Small intestine (tissue), 7 donors: ENCODE results near the gene FBXO17. TPM values are rescaled to one million over a fixed set of nuclear protein-coding genes. Genes with fewer than 3 reads are reported as not detected.
"Not testable (repeated sequence)": the region's sequence is repeated elsewhere in the genome, so short reads cannot be mapped to it uniquely, and the experiment has no call there.

Experiments
- DNase-seq, 2 donors: peaks; one replicate each; pipeline versions ENCODE4 v3.0.0 to v3.0.0-alpha.2; 2013
- FAIRE-seq: peaks from 2 replicates; lab custom pipeline; 2012; peaks lifted over from hg19 to GRCh38; lab: Jason Lieb, UNC
- H3K27ac ChIP-seq, 3 donors: one replicate each; pipeline ENCODE4 v1.5.1; 2013; ENCODE audit warnings: low read length in 2 of 3, mild to moderate bottlenecking in 2 of 3, control low read depth in 1 of 3, inconsistent platforms in 1 of 3, low read depth in 1 of 3, moderate library complexity in 1 of 3
- H3K27me3 ChIP-seq, 3 donors: one replicate each; pipeline ENCODE4 v1.6.1; 2013; ENCODE audit warnings: low read length in 3 of 3, inconsistent platforms in 1 of 3; ENCODE audit not compliant: control insufficient read depth in 3 of 3, insufficient read depth in 3 of 3
- H3K36me3 ChIP-seq, 3 donors: one replicate each; pipeline ENCODE4 v1.6.1; 2013; ENCODE audit warnings: low read length in 3 of 3, inconsistent platforms in 1 of 3, low read depth in 1 of 3, mild to moderate bottlenecking in 1 of 3, moderate library complexity in 1 of 3; ENCODE audit not compliant: control insufficient read depth in 3 of 3, insufficient read depth in 2 of 3
- H3K4me1 ChIP-seq, 3 donors: one replicate each; pipeline ENCODE4 v1.6.1; 2013; ENCODE audit warnings: low read length in 2 of 3, inconsistent platforms in 1 of 3, low read depth in 1 of 3, mild to moderate bottlenecking in 1 of 3, moderate library complexity in 1 of 3; ENCODE audit not compliant: control insufficient read depth in 3 of 3, insufficient read depth in 2 of 3
- H3K4me3 ChIP-seq, 3 donors: one replicate each; pipeline ENCODE4 v1.5.1; 2013; ENCODE audit warnings: low read length in 3 of 3, control low read depth in 1 of 3, inconsistent platforms in 1 of 3, low read depth in 1 of 3, mild to moderate bottlenecking in 1 of 3, moderate library complexity in 1 of 3
- H3K9me3 ChIP-seq, 2 donors: one replicate each; pipeline ENCODE4 v1.6.1; 2013; ENCODE audit warnings: low read depth in 1 of 2, low read length in 1 of 2; ENCODE audit not compliant: control insufficient read depth in 2 of 2, insufficient read depth in 1 of 2
- WGBS, 3 donors: extraction: QIAGEN DNeasy Blood & Tissue Kit; methylation state at CpG; one replicate each; pipeline ENCODE4 v1.1.7; 2013; 5-methylcytosine and 5-hydroxymethylcytosine counted together
- polyA plus RNA-seq, 4 donors: library from polyadenylated mRNA; stranded (reverse) in 3 of 4; unstranded in 1 of 4; fragments of 200-250 nt in 3 of 4; fragments of 120-200 nt in 1 of 4; gene quantifications; one replicate each; pipeline versions ENCODE4 v1.2.1 to v1.2.3, GENCODE V29; 2013
- donor health status: healthy with polysubstance abuse.
- donor health status: control.
- donor health status: control.
- donor health status: Bipolar disorder and iron deficiency.
- donor health status: healthy.

FBXO17 gene
- polyA plus RNA-seq, 4 donors: 2.4 to 88.2 (median 6.2) TPM

DNA sequence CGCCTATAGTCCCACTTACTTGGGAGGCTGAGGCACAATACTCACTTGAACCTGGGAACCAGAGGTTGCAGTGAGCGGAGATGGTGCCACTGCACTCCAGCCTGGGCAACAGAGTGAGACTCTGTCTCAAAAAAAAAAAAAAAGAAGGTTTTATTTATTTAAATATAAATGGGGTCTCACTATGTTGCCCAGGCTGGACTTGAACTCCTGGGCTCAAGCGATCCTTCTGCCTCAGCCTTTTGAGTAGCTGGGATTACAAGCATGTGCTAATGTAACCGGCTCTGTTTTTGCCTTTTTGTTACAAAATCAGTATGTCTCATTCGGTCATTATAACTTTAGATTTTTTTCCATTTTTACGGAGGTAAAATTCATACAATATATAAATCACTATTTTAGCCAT, 32.6 kb upstream of the FBXO17 start:
- FAIRE-seq: no peak
- Histone ChIP-seq H3K27me3 (no peaks in the 10 kb centered on the region), H3K4me1 (no peaks in the 10 kb centered on the region), H3K4me3 (no peak overlapping the region), H3K9me3 (no peaks in the 10 kb centered on the region), H3K36me3 (no peaks in the 10 kb centered on the region), H3K27ac (no peak overlapping the region)
- WGBS, 3 donors: 92 to 96% (median 95%) methylated on average over 6 of the region's 6 CpGs
- DNase-seq: no peak

DNA sequence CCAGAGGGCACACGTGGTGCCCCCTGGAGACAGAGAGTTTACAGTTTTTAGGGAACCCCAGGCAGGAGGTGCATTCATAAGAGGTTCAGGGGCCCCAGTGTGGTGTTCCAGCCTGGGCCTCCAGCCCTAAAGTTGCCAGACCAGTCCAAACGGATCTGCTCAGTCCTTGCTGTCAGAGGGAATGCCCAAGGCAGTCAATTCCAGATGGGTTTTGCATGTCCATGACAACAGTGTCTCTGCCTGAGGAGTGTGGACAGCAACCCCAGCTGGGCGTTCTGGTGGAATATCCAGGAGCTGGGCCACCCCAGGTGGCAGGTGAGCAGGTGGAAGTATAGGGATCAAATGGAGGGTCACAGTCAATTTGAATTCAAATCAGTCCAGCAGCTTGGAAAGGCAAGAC, 31.6 kb upstream of the FBXO17 start:
- 21 to 43% (median 37%) methylated on average over 3 of the region's 3 CpGs for WGBS, 3 donors
- H3K36me3 ChIP-seq: no peaks in the 10 kb centered on the region
- no peak overlapping the region for H3K27ac ChIP-seq
- no peak for DNase-seq
- no peak for FAIRE-seq
- H3K4me3 ChIP-seq: no peak overlapping the region
- no peaks in the 10 kb centered on the region for H3K9me3 ChIP-seq
- H3K4me1 ChIP-seq: no peaks in the 10 kb centered on the region
- H3K27me3 ChIP-seq: no peaks in the 10 kb centered on the region

DNA sequence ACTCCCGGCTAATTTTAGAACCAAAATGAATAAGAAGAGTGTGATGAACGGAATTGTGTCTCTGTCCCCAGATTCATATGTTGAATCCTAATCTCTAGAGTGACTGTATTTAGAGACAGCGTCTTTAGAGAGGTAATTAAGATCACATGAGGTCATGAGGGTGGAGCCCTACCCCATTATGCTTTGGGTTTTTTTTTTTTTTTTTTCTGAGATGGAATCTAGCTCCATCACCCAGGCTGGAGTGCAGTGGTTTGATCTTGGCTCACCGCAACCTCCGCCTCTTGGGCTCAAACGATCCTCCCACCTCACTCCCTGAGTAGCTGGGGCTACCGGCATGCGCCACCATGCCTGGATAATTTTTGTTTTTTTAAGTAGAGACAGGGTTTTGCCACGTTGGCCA, 28.9 kb upstream of the FBXO17 start:
- WGBS, 3 donors: 77 to 80% (median 78%) methylated on average over 9 of the region's 9 CpGs
- DNase-seq (no peak), FAIRE-seq (no peak)
- no peak overlapping the region for H3K27ac ChIP-seq
- H3K4me3 ChIP-seq: no peak overlapping the region
- H3K9me3 ChIP-seq: peaks cover 0 to under 1% of the 10 kb centered on the region in 2 donors
- H3K27me3 ChIP-seq: no peaks in the 10 kb centered on the region
- H3K4me1 ChIP-seq: no peaks in the 10 kb centered on the region
- no peaks in the 10 kb centered on the region for H3K36me3 ChIP-seq

DNA sequence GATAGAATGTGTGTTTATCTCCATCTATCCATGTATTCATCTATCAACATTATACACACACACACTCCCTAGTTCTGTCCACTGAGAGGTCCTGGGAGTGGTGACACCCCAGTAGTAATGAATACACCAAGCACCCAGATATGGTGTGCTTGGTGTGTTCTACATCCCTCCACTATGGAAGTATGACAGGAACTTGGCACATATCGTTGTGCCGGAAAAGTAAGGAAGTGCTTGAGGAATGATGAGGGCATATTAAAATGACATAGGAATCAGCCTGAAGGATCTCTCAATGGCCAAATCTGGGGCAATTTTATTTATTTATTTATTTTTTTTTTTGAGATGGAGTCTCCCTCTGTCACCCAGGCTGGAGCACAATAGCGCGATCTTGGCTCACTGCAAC, 28.3 kb upstream of the FBXO17 start:
- WGBS, 3 donors: 75 to 96% (median 91%) methylated on average over 4 of the region's 4 CpGs
- DNase-seq: no peak
- no peaks in the 10 kb centered on the region for H3K36me3 ChIP-seq
- no peak overlapping the region for H3K4me3 ChIP-seq
- H3K27ac ChIP-seq: no peak overlapping the region
- no peaks in the 10 kb centered on the region for H3K27me3 ChIP-seq
- H3K9me3 ChIP-seq: peaks cover 0 to 6% of the 10 kb centered on the region in 2 donors
- H3K4me1 ChIP-seq: no peaks in the 10 kb centered on the region
- FAIRE-seq: no peak

DNA sequence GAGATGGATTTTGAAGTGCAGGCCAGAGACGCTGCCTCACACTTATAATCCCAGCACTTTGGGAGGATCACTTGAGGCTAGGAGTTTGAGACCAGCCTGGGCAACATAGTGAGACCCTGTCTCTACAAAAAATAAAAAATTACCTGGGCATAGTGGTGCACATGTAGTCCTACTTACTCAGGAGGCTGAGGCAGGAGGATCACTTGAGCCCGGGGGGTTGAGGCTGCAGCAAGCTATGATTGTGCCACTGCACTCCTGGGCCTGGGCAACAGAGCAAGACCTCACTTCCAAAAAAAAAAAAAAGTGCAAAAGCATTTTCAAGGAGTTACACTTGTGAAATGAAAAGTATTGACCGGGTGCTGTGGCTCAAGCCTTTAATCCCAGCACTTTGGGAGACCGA, 27.6 kb upstream of the FBXO17 start:
- Histone ChIP-seq H3K9me3 (peaks cover 0 to 12% of the 10 kb centered on the region in 2 donors), H3K27me3 (no peaks in the 10 kb centered on the region), H3K4me1 (no peaks in the 10 kb centered on the region), H3K36me3 (no peaks in the 10 kb centered on the region), H3K27ac (no peak overlapping the region), H3K4me3 (no peak overlapping the region)
- no peak for FAIRE-seq
- DNase-seq: no peak
- WGBS, 3 donors: 87 to 90% (median 90%) methylated on average over 4 of the region's 4 CpGs

DNA sequence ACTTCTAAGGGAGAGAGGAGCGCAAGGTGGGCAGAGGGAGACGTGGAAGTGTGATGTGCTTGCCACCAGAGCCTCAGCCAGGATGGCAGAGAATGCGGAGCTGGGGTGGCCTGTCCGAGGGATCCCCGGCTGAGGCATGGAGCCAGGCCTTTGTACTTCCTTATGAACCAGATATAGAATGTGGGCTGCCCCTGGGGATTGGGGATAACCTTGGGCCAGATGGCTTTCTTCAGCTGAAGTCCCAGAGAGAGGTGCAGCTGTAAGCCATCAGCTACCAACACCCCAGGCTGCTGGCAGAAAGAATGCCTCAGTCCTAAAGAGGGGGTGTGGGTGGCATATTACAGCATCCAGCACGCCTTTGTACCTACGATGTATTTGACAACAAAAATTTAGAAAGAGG, 25.5 kb upstream of the FBXO17 start:
- DNase-seq (no peak), FAIRE-seq (no peak)
- no peaks in the 10 kb centered on the region for H3K27me3 ChIP-seq

DNA sequence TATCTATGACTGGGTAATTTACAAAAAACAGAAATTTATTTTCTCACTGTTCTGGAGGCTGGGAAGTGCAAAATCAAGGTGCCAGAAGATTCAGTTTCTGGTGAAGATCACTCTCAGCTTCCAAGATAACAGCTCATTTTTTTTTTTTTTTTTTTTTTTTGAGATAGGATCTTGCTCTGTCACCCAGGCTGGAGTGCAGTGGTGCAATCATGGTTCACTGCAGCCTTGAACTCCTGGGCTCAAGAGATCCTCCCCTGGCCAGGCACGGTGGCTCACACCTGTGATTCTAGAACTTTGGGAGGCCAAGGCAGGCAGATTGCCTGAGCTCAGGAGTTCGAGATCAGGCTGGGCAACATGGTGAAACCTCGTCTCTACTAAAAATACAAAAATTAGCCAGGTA, 22.0 kb upstream of the FBXO17 start:
- not testable (repeated sequence) for FAIRE-seq, H3K36me3 ChIP-seq, H3K4me3 ChIP-seq, H3K27me3 ChIP-seq, H3K27ac ChIP-seq, DNase-seq, H3K4me1 ChIP-seq
- 71 to 85% (median 83%) methylated on average over 3 of the region's 3 CpGs for WGBS, 3 donors
- H3K9me3 ChIP-seq: peaks cover 0 to 41% of the 10 kb centered on the region in 2 donors

More for the DNA sequence above, 25.5 kb upstream of the FBXO17 start:
- no peak overlapping the region for H3K27ac ChIP-seq
- no peaks in the 10 kb centered on the region for H3K36me3 ChIP-seq
- 64 to 79% (median 67%) methylated on average over 7 of the region's 7 CpGs for WGBS, 3 donors
- peaks cover 0 to 33% of the 10 kb centered on the region in 2 donors for H3K9me3 ChIP-seq
- H3K4me1 ChIP-seq: peaks cover 0 to 2% (median 0%) of the 10 kb centered on the region in 3 donors
- no peak overlapping the region for H3K4me3 ChIP-seq

DNA sequence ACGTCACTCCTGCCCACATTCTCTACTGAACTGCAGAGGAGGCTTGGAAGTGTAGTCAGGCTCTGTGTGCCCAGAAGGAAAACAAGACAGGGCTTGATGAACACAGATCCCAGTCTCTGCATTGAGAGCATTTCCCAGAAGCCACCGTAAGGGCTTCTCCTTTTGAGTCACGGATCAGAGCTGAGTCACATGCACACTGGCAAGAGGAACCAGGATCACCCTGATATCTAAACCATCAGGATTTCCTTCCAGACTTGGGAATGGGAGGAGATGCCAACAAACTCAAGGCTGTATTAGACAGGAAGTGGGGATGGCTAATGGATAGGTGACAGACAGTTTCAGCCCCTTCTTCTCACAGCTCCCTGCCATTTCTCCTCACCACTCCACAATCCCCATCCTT, 17.7 kb upstream of the FBXO17 start:
- peaks cover 0 to 29% of the 10 kb centered on the region in 2 donors for H3K9me3 ChIP-seq
- H3K4me1 ChIP-seq: peaks cover 0 to 8% (median 0%) of the 10 kb centered on the region in 3 donors
- DNase-seq (peak in 1 of 2 donors; percentile 19), FAIRE-seq (no peak)
- H3K27me3 ChIP-seq: no peaks in the 10 kb centered on the region
- H3K27ac ChIP-seq: no peak overlapping the region
- no peaks in the 10 kb centered on the region for H3K36me3 ChIP-seq
- no peak overlapping the region for H3K4me3 ChIP-seq
- WGBS, 3 donors: 47 to 62% (median 49%) methylated on average over 3 of the region's 3 CpGs
